Activated B cell treated with CpG ODN at 0.5 μM for 24 hours (primary cell): ENCODE data around the gene HIPK1. TPM values are rescaled to one million over a fixed set of nuclear protein-coding genes. Genes with fewer than 3 reads are reported as not detected.
"Not testable (repeated sequence)": the region's sequence is repeated elsewhere in the genome, so short reads cannot be mapped to it uniquely, and the experiment has no call there.

ENCODE experiments used
- ATAC-seq: fragments of 200-7000 bp; cut with Tn5 transposase; one replicate; pipeline ENCODE4 v1.10.0; 2021; ENCODE audit warnings: low read depth, mild to moderate bottlenecking, moderate library complexity
- CTCF ChIA-PET: fragments of 350-600 bp; sonication (Branson Sonifier 250); formaldehyde crosslinking; loops from one replicate; lab custom pipeline; 2021; ENCODE audit warnings: antibody characterized with exemption; lab: Charles Lee
- POLR2A ChIA-PET: fragments of 350-600 bp; sonication (Branson Sonifier 250); formaldehyde crosslinking; loops from one replicate; lab custom pipeline; 2021; ENCODE audit warnings: antibody characterized with exemption; lab: Charles Lee
- DNase-seq: peaks from one replicate; pipeline ENCODE4 v3.0.0; 2022
- H3K27ac Mint-ChIP-seq: one replicate; pipeline ENCODE4 v1.8.0; 2020; ENCODE audit warnings: mixed read lengths
- H3K27me3 Mint-ChIP-seq: one replicate; pipeline ENCODE4 v1.8.0; 2021; ENCODE audit warnings: mixed read lengths
- H3K36me3 Mint-ChIP-seq: one replicate; pipeline ENCODE4 v1.8.0; 2021; ENCODE audit warnings: low read depth, mixed read lengths
- H3K4me1 Mint-ChIP-seq: one replicate; pipeline ENCODE4 v1.8.0; 2021; ENCODE audit warnings: mixed read lengths
- H3K4me3 Mint-ChIP-seq: one replicate; pipeline ENCODE4 v1.8.0; 2020; ENCODE audit warnings: mild to moderate bottlenecking, mixed read lengths
- H3K9me3 Mint-ChIP-seq: one replicate; pipeline ENCODE4 v1.8.0; 2020; ENCODE audit warnings: mixed read lengths
- CTCF ChIP-seq: fragments of 200-600 bp; IDR thresholded peaks from one replicate; pipeline ENCODE4 v1.8.0; 2022; ENCODE audit warnings: antibody characterized with exemption, mild to moderate bottlenecking
- intact Hi-C: fragments of 100-400 bp; cut with micrococcal nuclease; formaldehyde crosslinking; loops from one replicate; pipeline ENCODE4 v1.15.1; 2024
- total RNA-seq: library from RNA; stranded (reverse); gene quantifications from 2 replicates; pipeline ENCODE4 v1.2.3, GENCODE V29; 2022

The HIPK1 gene
- total RNA-seq, 1 donor from 2014 or later = 39.0 TPM

GRCh38 chr1:114009393-114009792 lies 80.3 kb downstream of the HIPK1 start:
- Mint-ChIP-seq H3K4me1 (no peaks in the 10 kb centered on the region), H3K36me3 (no peaks in the 10 kb centered on the region), H3K4me3 (no peak overlapping the region), H3K9me3 (peaks cover 2% of the 10 kb centered on the region), H3K27me3 (peaks cover 9% of the 10 kb centered on the region), H3K27ac (no peak overlapping the region)
- ATAC-seq (no peak), DNase-seq (no peak)
- no peak for TF ChIP-seq CTCF
- POLR2A ChIA-PET = no interaction called here
- CTCF ChIA-PET = no interaction called here
- intact Hi-C loops = no loop called here

GRCh38 chr1:114010433-114011184 lies 81.5 kb downstream of the HIPK1 start:
- CTCF ChIA-PET = no interaction called here
- no peak overlapping the region for H3K27ac Mint-ChIP-seq
- ATAC-seq (no peak), DNase-seq (no peak)
- H3K36me3 Mint-ChIP-seq = no peaks in the 10 kb centered on the region
- no peak overlapping the region for H3K4me3 Mint-ChIP-seq
- no peak for TF ChIP-seq CTCF
- H3K9me3 Mint-ChIP-seq = peaks cover under 1% of the 10 kb centered on the region
- intact Hi-C loops = no loop called here
- H3K27me3 Mint-ChIP-seq = peaks cover 6% of the 10 kb centered on the region
- no peaks in the 10 kb centered on the region for H3K4me1 Mint-ChIP-seq
- POLR2A ChIA-PET = no interaction called here

- ChIA-PET POLR2A (no interaction called here), CTCF (no interaction called here)
- H3K9me3 Mint-ChIP-seq = no peaks in the 10 kb centered on the region
- intact Hi-C loops = no loop called here
- no peaks in the 10 kb centered on the region for H3K36me3 Mint-ChIP-seq
- H3K27ac Mint-ChIP-seq = no peak overlapping the region
- ATAC-seq = no peak
- H3K4me3 Mint-ChIP-seq = no peak overlapping the region
- TF ChIP-seq CTCF = no peak
- peaks cover 8% of the 10 kb centered on the region for H3K27me3 Mint-ChIP-seq
- H3K4me1 Mint-ChIP-seq = no peaks in the 10 kb centered on the region
- DNase-seq = no peak
Measured at GRCh38 chr1:114011796-114012195, 82.7 kb downstream of the HIPK1 start.

GRCh38 chr1:114015075-114015474 lies 86.0 kb downstream of the HIPK1 start:
- H3K4me3 Mint-ChIP-seq = no peak overlapping the region
- no peaks in the 10 kb centered on the region for H3K4me1 Mint-ChIP-seq
- no peak overlapping the region for H3K27ac Mint-ChIP-seq
- DNase-seq = no peak
- no peaks in the 10 kb centered on the region for H3K36me3 Mint-ChIP-seq
- no peak for TF ChIP-seq CTCF
- H3K9me3 Mint-ChIP-seq = peaks cover 3% of the 10 kb centered on the region
- intact Hi-C loops = no loop called here
- POLR2A ChIA-PET = no interaction called here
- ATAC-seq = no peak
- peaks cover 8% of the 10 kb centered on the region for H3K27me3 Mint-ChIP-seq
- CTCF ChIA-PET = no interaction called here

- intact Hi-C loops, CTCF ChIA-PET, H3K27me3 Mint-ChIP-seq, H3K4me1 Mint-ChIP-seq, DNase-seq, H3K9me3 Mint-ChIP-seq, H3K4me3 Mint-ChIP-seq, POLR2A ChIA-PET, H3K36me3 Mint-ChIP-seq, ATAC-seq, H3K27ac Mint-ChIP-seq: not testable (repeated sequence)
Measured at GRCh38 chr1:114019724-114020123, 90.6 kb downstream of the HIPK1 start.
